PFSK-1 (cell line): ENCODE data around the gene ACAA2.

Source experiments
- FOXP2 ChIP-seq: optimal IDR thresholded peaks from 2 replicates; pipeline ENCODE3; 2011; ENCODE audit warnings: borderline replicate concordance, control low read depth, inconsistent platforms; ENCODE audit not compliant: insufficient read depth; ENCODE audit errors: extremely low read length, extremely low read depth
- POLR2AphosphoS5 ChIP-seq: IDR thresholded peaks from 2 replicates; pipeline ENCODE4 v1.6.1; 2012; ENCODE audit warnings: low read depth, mild to moderate bottlenecking, control low read depth, low read length, moderate library complexity
- SIN3A ChIP-seq: IDR thresholded peaks from 2 replicates; pipeline ENCODE4 v1.6.1; 2012; ENCODE audit warnings: mild to moderate bottlenecking, low read length, moderate library complexity, borderline replicate concordance; ENCODE audit not compliant: insufficient read depth
- TAF1 ChIP-seq: IDR thresholded peaks from 2 replicates; pipeline ENCODE4 v1.6.1; 2012; ENCODE audit warnings: low read length, control low read depth, borderline replicate concordance; ENCODE audit not compliant: insufficient read depth
- TF ChIP-seq, protein P1 (sequence below), 2 experiments: IDR thresholded peaks; 2 replicates each; pipeline versions ENCODE4 v1.6.1 to v1.8.0; 2011 to 2012; ENCODE audit warnings: low read depth in 2 of 2, low read length in 2 of 2, control low read depth in 1 of 2, inconsistent platforms in 1 of 2, mild to moderate bottlenecking in 1 of 2, moderate library complexity in 1 of 2; ENCODE audit not compliant: insufficient read depth in 1 of 2

DNA sequence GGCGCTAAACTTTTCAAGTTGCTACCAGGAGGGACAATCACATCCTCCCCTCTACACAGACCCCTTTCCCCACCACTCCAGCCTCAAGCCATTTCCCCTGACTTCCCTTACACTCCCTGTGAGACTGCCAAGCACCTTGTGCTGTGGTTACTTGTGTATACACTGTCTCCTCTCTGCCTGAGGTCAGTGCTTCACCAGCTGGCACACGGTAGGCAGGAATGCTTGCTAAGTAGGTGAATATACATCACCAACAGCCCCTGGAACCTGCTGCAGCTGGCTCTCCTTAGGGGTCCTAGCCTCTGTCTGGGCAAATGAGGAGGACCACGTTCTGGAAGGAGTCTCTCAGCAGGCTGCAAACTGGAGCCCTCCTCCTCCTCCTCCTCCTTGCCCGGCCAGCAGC, 38.3 kb upstream of the ACAA2 start:
- TF ChIP-seq POLR2AphosphoS5 (no peak), TAF1 (no peak), SIN3A (no peak), FOXP2 (no peak)
- TF ChIP-seq, protein P1, sequence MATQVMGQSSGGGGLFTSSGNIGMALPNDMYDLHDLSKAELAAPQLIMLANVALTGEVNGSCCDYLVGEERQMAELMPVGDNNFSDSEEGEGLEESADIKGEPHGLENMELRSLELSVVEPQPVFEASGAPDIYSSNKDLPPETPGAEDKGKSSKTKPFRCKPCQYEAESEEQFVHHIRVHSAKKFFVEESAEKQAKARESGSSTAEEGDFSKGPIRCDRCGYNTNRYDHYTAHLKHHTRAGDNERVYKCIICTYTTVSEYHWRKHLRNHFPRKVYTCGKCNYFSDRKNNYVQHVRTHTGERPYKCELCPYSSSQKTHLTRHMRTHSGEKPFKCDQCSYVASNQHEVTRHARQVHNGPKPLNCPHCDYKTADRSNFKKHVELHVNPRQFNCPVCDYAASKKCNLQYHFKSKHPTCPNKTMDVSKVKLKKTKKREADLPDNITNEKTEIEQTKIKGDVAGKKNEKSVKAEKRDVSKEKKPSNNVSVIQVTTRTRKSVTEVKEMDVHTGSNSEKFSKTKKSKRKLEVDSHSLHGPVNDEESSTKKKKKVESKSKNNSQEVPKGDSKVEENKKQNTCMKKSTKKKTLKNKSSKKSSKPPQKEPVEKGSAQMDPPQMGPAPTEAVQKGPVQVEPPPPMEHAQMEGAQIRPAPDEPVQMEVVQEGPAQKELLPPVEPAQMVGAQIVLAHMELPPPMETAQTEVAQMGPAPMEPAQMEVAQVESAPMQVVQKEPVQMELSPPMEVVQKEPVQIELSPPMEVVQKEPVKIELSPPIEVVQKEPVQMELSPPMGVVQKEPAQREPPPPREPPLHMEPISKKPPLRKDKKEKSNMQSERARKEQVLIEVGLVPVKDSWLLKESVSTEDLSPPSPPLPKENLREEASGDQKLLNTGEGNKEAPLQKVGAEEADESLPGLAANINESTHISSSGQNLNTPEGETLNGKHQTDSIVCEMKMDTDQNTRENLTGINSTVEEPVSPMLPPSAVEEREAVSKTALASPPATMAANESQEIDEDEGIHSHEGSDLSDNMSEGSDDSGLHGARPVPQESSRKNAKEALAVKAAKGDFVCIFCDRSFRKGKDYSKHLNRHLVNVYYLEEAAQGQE (IDR thresholded peaks at IDR 0.05; ENCODE audit: insufficient read depth in 1 of 2, low read depth in 2 of 2, low read length in 2 of 2) = no peak
